NB4 (cell line): Measurements from ENCODE around the gene HMGCS1.

Experiments used
- POLR2A ChIP-seq: IDR thresholded peaks from 2 replicates; pipeline ENCODE4 v1.6.1; 2011; ENCODE audit warnings: mild to moderate bottlenecking; ENCODE audit not compliant: insufficient read length; ENCODE audit errors: extremely low read depth
- TF ChIP-seq, protein P1 (sequence below): IDR thresholded peaks from one replicate; pipeline ENCODE4 v1.5.1; 2012; ENCODE audit warnings: low read depth, low read length
- TF ChIP-seq, protein P2 (sequence below): IDR thresholded peaks from 2 replicates; pipeline ENCODE4 v1.6.1; 2011; ENCODE audit warnings: low read depth, low read length

DNA sequence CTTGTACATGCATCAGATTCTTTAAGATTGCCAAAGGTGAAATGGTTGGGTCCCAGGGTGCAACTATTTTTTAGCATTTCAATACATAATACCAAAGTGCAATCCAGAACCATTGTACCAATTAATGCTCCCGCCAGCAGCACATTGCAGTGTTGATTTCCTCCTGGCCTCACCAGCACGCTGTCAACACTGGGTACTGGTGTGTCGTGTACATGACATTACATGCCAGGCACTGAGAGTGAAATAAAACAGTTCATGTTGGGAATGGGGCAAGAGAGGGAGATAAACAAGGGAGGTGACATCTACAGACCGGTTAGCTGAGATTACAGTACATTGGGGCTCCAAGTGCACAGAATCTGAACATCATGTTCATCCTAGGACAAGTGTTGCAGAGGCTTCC, 37.8 kb downstream of the HMGCS1 start:
- TF ChIP-seq, protein P1, sequence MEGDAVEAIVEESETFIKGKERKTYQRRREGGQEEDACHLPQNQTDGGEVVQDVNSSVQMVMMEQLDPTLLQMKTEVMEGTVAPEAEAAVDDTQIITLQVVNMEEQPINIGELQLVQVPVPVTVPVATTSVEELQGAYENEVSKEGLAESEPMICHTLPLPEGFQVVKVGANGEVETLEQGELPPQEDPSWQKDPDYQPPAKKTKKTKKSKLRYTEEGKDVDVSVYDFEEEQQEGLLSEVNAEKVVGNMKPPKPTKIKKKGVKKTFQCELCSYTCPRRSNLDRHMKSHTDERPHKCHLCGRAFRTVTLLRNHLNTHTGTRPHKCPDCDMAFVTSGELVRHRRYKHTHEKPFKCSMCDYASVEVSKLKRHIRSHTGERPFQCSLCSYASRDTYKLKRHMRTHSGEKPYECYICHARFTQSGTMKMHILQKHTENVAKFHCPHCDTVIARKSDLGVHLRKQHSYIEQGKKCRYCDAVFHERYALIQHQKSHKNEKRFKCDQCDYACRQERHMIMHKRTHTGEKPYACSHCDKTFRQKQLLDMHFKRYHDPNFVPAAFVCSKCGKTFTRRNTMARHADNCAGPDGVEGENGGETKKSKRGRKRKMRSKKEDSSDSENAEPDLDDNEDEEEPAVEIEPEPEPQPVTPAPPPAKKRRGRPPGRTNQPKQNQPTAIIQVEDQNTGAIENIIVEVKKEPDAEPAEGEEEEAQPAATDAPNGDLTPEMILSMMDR = no peak
- TF ChIP-seq POLR2A = no peak
- TF ChIP-seq, protein P2, sequence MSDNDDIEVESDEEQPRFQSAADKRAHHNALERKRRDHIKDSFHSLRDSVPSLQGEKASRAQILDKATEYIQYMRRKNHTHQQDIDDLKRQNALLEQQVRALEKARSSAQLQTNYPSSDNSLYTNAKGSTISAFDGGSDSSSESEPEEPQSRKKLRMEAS = no peak
